WTC11 (cell line): ENCODE data around the gene TJAP1. TPM values are rescaled to one million over a fixed set of nuclear protein-coding genes. Genes with fewer than 3 reads are reported as not detected.

Experiments
- ATAC-seq: fragments of 200-7000 bp; cut with Tn5 transposase; 2 replicates; pipeline ENCODE4 v1.10.0; 2021; ENCODE audit warnings: mild to moderate bottlenecking, moderate library complexity
- CTCF ChIA-PET: fragments of 300-600 bp; sonication (Branson Sonifier 250); formaldehyde crosslinking; loops from one replicate; lab custom pipeline; 2021; ENCODE audit warnings: antibody characterized with exemption; lab: Charles Lee
- POLR2A ChIA-PET: fragments of 350-600 bp; sonication (Branson Sonifier 250); formaldehyde crosslinking; loops from one replicate; lab custom pipeline; 2021; ENCODE audit warnings: antibody characterized with exemption; lab: Charles Lee
- DNase-seq: peaks from one replicate; pipeline ENCODE4 v3.0.0; 2021; ENCODE audit warnings: low spot score
- H3K27ac Mint-ChIP-seq: 2 replicates; pipeline ENCODE4 v1.8.0; 2021; ENCODE audit warnings: mixed read lengths
- H3K27me3 Mint-ChIP-seq: 2 replicates; pipeline ENCODE4 v1.8.0; 2021; ENCODE audit warnings: low read depth, mild to moderate bottlenecking, moderate library complexity, mixed read lengths
- H3K36me3 Mint-ChIP-seq: 2 replicates; pipeline ENCODE4 v1.8.0; 2021; ENCODE audit warnings: mixed read lengths
- H3K4me1 Mint-ChIP-seq: 2 replicates; pipeline ENCODE4 v1.8.0; 2022; ENCODE audit warnings: mixed read lengths
- H3K4me3 Mint-ChIP-seq: 2 replicates; pipeline ENCODE4 v1.8.0; 2021; ENCODE audit warnings: mild to moderate bottlenecking, moderate library complexity, mixed read lengths
- H3K9me3 Mint-ChIP-seq: 2 replicates; pipeline ENCODE4 v1.8.0; 2021; ENCODE audit warnings: mixed read lengths
- ATF6 ChIP-seq: sonication (generic); formaldehyde crosslinking; IDR thresholded peaks from 2 replicates; pipeline ENCODE4 v1.8.1; 2023; ENCODE audit warnings: mild to moderate bottlenecking, missing genetic modification reagents
- CBFB ChIP-seq: sonication (generic); formaldehyde crosslinking; IDR thresholded peaks from 2 replicates; pipeline ENCODE4 v1.8.1; 2022; ENCODE audit warnings: mild to moderate bottlenecking, low read depth, missing genetic modification reagents
- EMX1 ChIP-seq: fragments of 250-450 bp; sonication (Bioruptor Pico); IDR thresholded peaks from 2 replicates; pipeline ENCODE4 v1.8.0; 2021; ENCODE audit warnings: mild to moderate bottlenecking
- GABPB1 ChIP-seq: sonication (generic); formaldehyde crosslinking; IDR thresholded peaks from 2 replicates; pipeline ENCODE4 v1.8.1; 2023; ENCODE audit warnings: mild to moderate bottlenecking, missing genetic modification reagents
- MLX ChIP-seq: sonication (generic); formaldehyde crosslinking; IDR thresholded peaks from 2 replicates; pipeline ENCODE4 v1.8.1; 2023; ENCODE audit warnings: mild to moderate bottlenecking, missing genetic modification reagents, moderate library complexity
- NR1H2 ChIP-seq: sonication (generic); formaldehyde crosslinking; IDR thresholded peaks from 2 replicates; pipeline ENCODE4 v1.9.0; 2021; ENCODE audit warnings: mild to moderate bottlenecking, moderate library complexity, missing genetic modification reagents
- SMAD3 ChIP-seq: sonication (generic); formaldehyde crosslinking; IDR thresholded peaks from 2 replicates; pipeline ENCODE4 v1.8.0; 2022; ENCODE audit warnings: missing genetic modification reagents, mild to moderate bottlenecking, borderline replicate concordance
- SP1 ChIP-seq: sonication (generic); formaldehyde crosslinking; conservative IDR thresholded peaks from 2 replicates; pipeline ENCODE4 v1.8.1; 2022; ENCODE audit warnings: missing genetic modification reagents
- USF1 ChIP-seq: sonication (generic); formaldehyde crosslinking; IDR thresholded peaks from 2 replicates; pipeline ENCODE4 v1.8.0; 2022; ENCODE audit warnings: mild to moderate bottlenecking, missing genetic modification reagents
- ZNF281 ChIP-seq: sonication (generic); formaldehyde crosslinking; IDR thresholded peaks from 2 replicates; pipeline ENCODE4 v1.8.0; 2023; ENCODE audit warnings: mild to moderate bottlenecking, missing genetic modification reagents
- ZNF423 ChIP-seq: fragments of 250-450 bp; sonication (Bioruptor Pico); IDR thresholded peaks from 2 replicates; pipeline ENCODE4 v2.1.2; 2022; ENCODE audit warnings: mild to moderate bottlenecking, moderate library complexity
- ZNF532 ChIP-seq: fragments of 250-450 bp; sonication (Bioruptor Pico); IDR thresholded peaks from 2 replicates; pipeline ENCODE4 v1.9.0; 2021; ENCODE audit warnings: mild to moderate bottlenecking, borderline replicate concordance
- total RNA-seq: library from RNA; stranded (reverse); gene quantifications from 3 replicates; pipeline ENCODE4 v1.2.3, GENCODE V29; 2021

The TJAP1 gene
- total RNA-seq, 1 experiment from 2014 or later = 40.4 TPM

- no peak for TF ChIP-seq ATF6 (CRISPR knock-in tag)
- no peak for TF ChIP-seq EMX1
- no peak for TF ChIP-seq GABPB1 (CRISPR knock-in tag)
These were observed 40.4 kb downstream of the TJAP1 start (continued) for GRCh38 chr6:43517505-43518357.

GRCh38 chr6:43520097-43520496 lies 42.7 kb downstream of the TJAP1 start:
- ChIA-PET CTCF (interaction anchor here (0.6 kb wide), 1 partner anchor 38 kb away, joined by 3 read pairs; no protein-coding TSS in a partner anchor), POLR2A (no interaction called here)
- Mint-ChIP-seq H3K27me3 (no peaks in the 10 kb centered on the region), H3K36me3 (peaks cover 47% of the 10 kb centered on the region), H3K27ac (no peak overlapping the region), H3K9me3 (no peaks in the 10 kb centered on the region), H3K4me3 (no peak overlapping the region), H3K4me1 (peaks cover 12% of the 10 kb centered on the region)
- DNase-seq = no peak
- ATAC-seq = no peak
- TF ChIP-seq SP1 (no peak), SMAD3 (no peak), MLX (no peak), ZNF281 (CRISPR knock-in tag) (no peak), ZNF532 (CRISPR knock-in tag) (no peak), NR1H2 (no peak), USF1 (CRISPR knock-in tag) (no peak), CBFB (CRISPR knock-in tag) (no peak), ZNF423 (CRISPR knock-in tag) (no peak)
